ENCODE measurements around the gene BPI. TPM values are rescaled to one million over a fixed set of nuclear protein-coding genes. Genes with fewer than 3 reads are reported as not detected.

BPI gene
- total and polyA plus RNA-seq, 9 donors: 0.40 to 2.7 (median 0.86) TPM

DNA sequence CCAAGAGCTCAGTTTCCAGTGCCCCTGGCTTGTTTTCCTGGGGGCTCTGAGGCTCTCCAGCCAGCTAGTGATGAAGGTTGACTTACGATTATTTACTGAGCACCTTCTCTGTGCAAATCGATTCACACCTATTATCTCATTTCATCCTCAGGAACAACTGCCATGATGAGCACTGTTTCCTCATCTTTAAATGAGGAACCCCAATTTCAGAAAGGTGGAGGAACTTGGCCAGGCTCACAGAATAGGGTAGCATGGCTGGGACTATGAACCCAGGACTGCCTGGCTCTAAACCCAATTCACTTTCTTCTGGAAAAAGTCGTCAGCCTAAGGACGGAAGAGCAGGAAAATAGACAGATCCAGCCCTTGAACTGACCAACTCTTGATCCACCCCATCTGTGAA is 3.5 kb upstream of the BPI start:
- Histone ChIP-seq H3K27ac (ENCODE audit: low read length) (no peak overlapping the region), H3K27me3 (ENCODE audit: control insufficient read depth, insufficient read depth, low read length) (peaks cover 9% of the 10 kb centered on the region)

DNA sequence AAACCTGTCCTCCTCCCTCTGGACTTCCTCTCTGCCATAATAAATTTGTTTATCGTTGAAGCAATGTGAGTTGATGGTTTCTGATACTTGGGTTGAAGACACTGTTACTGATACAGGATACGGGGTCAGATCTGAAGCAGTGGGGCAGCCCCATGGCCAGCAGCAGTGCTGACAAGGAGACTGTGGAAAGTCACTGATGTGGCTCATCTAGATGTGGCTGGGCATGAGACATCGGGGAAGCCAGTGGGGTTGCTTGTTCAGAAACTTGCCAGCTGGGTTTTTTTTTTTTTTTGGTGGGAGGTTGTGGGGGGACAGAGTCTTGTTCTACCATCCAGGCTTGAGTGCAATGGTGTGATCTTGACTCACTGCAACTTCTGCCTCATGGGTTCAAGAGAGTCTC is 2.6 kb upstream of the BPI start:
- peaks cover 18% of the 10 kb centered on the region for H3K4me1 ChIP-seq (ENCODE audit: control insufficient read depth, insufficient read depth, low read length)
- no peak for DNase-seq
- no peak overlapping the region for H3K4me3 ChIP-seq (ENCODE audit: low read length)
- H3K9me3 ChIP-seq (replicated peaks; ENCODE audit: control insufficient read depth, low read depth, low read length): no peaks in the 10 kb centered on the region
- H3K36me3 ChIP-seq (ENCODE audit: control insufficient read depth, insufficient read depth, low read length): no peaks in the 10 kb centered on the region
- H3K27ac ChIP-seq (ENCODE audit: low read length): no peak overlapping the region
- peaks cover 9% of the 10 kb centered on the region for H3K27me3 ChIP-seq (ENCODE audit: control insufficient read depth, insufficient read depth, low read length)
- 94% methylated on average over 2 of the region's 3 CpGs for WGBS (ENCODE audit: insufficient coverage)

More for the DNA sequence above, 3.5 kb upstream of the BPI start:
- Histone ChIP-seq H3K4me1 (ENCODE audit: control insufficient read depth, insufficient read depth, low read length) (peaks cover 18% of the 10 kb centered on the region), H3K36me3 (ENCODE audit: control insufficient read depth, insufficient read depth, low read length) (no peaks in the 10 kb centered on the region), H3K4me3 (ENCODE audit: low read length) (no peak overlapping the region), H3K9me3 (replicated peaks; ENCODE audit: control insufficient read depth, low read depth, low read length) (no peaks in the 10 kb centered on the region)
- no CpG with 5 or more reads among the region's 4 CpGs for WGBS (ENCODE audit: insufficient coverage)
- DNase-seq: no peak

DNA sequence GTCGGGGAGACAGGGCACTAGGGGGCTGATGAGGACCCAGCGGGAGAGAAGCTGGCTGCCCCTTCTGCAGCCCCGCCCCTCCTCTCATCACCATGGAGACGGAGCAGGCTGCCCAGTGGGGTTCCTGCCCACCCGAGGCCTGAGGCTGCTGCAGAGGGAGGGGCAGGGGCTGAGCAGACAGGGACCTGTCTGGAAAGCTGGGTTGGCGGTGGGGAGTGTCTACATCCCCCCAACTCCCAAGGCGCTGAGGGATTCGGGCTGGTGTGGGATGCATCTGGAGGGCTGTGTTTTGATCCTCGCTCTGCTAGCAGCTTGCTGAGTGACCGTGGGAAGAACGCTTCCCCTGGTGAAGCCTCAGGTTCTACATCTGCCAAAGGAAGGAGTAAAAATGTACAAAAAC is 1.2 kb upstream of the BPI start:
- peaks cover 18% of the 10 kb centered on the region for H3K4me1 ChIP-seq (ENCODE audit: control insufficient read depth, insufficient read depth, low read length)
- no peak overlapping the region for H3K4me3 ChIP-seq (ENCODE audit: low read length)
- H3K36me3 ChIP-seq (ENCODE audit: control insufficient read depth, insufficient read depth, low read length): no peaks in the 10 kb centered on the region
- peaks cover 9% of the 10 kb centered on the region for H3K27me3 ChIP-seq (ENCODE audit: control insufficient read depth, insufficient read depth, low read length)
- DNase-seq: peak; percentile 71
- H3K27ac ChIP-seq (ENCODE audit: low read length): no peak overlapping the region
- WGBS (ENCODE audit: insufficient coverage): 0% methylated on average over 2 of the region's 11 CpGs
- H3K9me3 ChIP-seq (replicated peaks; ENCODE audit: control insufficient read depth, low read depth, low read length): no peaks in the 10 kb centered on the region

DNA sequence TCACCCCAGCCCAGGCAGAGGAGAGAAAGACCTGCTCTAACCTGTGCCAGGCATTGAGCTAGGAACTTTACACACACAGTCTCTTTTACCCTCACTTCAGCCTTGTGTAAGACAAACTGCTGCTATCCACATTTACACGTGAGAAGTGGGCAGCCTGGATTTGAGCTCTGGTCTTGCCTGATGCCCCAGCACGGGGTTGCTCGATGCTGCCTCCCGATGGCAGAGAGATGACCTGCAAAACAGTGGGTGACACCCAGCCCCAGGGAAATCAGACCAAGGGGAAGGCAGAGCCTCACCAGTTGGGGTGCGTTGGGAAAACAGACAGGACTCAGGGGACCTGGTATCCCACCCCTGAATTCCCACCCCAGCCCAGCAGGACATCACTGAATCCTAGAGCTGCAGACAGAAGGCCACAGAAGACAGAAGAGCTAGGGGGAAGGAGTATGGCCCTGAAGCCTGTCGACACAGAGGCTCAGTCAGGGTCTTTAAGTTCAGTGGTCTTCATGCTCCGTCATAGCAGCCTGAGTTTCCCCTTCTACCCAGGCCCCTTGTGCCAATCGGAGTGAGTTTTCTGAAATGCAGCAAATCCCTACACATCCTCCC is 990 bp downstream of the BPI start:
- Histone ChIP-seq H3K4me1 (ENCODE audit: control insufficient read depth, insufficient read depth, low read length) (peaks cover 7% of the 10 kb centered on the region), H3K4me3 (ENCODE audit: low read length) (no peak overlapping the region), H3K27me3 (ENCODE audit: control insufficient read depth, insufficient read depth, low read length) (peaks cover 9% of the 10 kb centered on the region), H3K36me3 (ENCODE audit: control insufficient read depth, insufficient read depth, low read length) (no peaks in the 10 kb centered on the region), H3K27ac (ENCODE audit: low read length) (no peak overlapping the region), H3K9me3 (replicated peaks; ENCODE audit: control insufficient read depth, low read depth, low read length) (peaks cover 2% of the 10 kb centered on the region)
- 46% methylated on average over 8 of the region's 8 CpGs for WGBS (ENCODE audit: insufficient coverage)
- no peak for DNase-seq

DNA sequence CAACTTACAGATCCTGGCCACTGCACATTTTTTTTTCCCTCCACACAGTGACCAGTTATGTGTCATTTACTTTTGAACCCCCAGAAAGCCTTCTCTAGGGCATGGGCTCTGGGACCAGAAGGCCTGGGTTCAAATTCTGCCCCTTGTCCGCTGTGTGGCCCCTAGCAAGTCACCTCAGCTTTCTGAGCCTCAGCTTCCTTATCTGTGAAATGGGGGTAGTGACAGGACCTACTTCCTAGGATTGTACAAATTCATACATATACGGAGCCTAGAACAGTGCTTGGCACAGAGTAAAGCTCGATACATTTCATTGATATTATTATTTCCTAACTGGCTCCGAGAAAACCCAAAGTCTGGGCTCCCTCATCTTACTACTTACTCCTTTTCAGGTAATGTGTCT is 1.6 kb downstream of the BPI start:
- H3K4me3 ChIP-seq (ENCODE audit: low read length): no peak overlapping the region
- no peaks in the 10 kb centered on the region for H3K36me3 ChIP-seq (ENCODE audit: control insufficient read depth, insufficient read depth, low read length)
- H3K27me3 ChIP-seq (ENCODE audit: control insufficient read depth, insufficient read depth, low read length): peaks cover 11% of the 10 kb centered on the region
- WGBS (ENCODE audit: insufficient coverage): 80% methylated on average over 1 of the region's 4 CpGs
- peaks cover 2% of the 10 kb centered on the region for H3K9me3 ChIP-seq (replicated peaks; ENCODE audit: control insufficient read depth, low read depth, low read length)
- no peak overlapping the region for H3K27ac ChIP-seq (ENCODE audit: low read length)
- no peak for DNase-seq
- peaks cover 7% of the 10 kb centered on the region for H3K4me1 ChIP-seq (ENCODE audit: control insufficient read depth, insufficient read depth, low read length)

DNA sequence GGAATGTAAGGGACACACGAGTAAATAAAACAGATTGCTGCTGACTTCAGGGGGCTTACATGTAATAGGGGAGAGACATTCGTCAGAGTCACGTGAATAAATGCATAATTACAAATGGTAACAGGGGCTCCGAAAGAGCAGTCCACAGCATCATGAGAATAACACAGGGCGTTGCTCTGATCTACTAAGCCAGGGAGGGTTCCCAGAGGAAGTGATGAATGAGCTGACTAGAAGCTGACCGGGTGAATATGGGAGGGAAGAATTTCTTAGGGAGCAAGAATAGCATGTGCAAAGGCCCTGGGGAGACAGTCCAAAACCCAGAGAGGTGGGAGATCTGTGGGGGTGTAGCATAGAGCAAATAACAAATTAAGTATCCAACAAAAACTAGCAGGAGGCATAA is 2.4 kb downstream of the BPI start:
- Histone ChIP-seq H3K4me3 (ENCODE audit: low read length) (no peak overlapping the region), H3K9me3 (replicated peaks; ENCODE audit: control insufficient read depth, low read depth, low read length) (peaks cover 2% of the 10 kb centered on the region), H3K27ac (ENCODE audit: low read length) (no peak overlapping the region), H3K27me3 (ENCODE audit: control insufficient read depth, insufficient read depth, low read length) (peaks cover 10% of the 10 kb centered on the region), H3K36me3 (ENCODE audit: control insufficient read depth, insufficient read depth, low read length) (no peaks in the 10 kb centered on the region), H3K4me1 (ENCODE audit: control insufficient read depth, insufficient read depth, low read length) (peaks cover 7% of the 10 kb centered on the region)
- no peak for DNase-seq
- 68% methylated on average over 5 of the region's 6 CpGs for WGBS (ENCODE audit: insufficient coverage)

DNA sequence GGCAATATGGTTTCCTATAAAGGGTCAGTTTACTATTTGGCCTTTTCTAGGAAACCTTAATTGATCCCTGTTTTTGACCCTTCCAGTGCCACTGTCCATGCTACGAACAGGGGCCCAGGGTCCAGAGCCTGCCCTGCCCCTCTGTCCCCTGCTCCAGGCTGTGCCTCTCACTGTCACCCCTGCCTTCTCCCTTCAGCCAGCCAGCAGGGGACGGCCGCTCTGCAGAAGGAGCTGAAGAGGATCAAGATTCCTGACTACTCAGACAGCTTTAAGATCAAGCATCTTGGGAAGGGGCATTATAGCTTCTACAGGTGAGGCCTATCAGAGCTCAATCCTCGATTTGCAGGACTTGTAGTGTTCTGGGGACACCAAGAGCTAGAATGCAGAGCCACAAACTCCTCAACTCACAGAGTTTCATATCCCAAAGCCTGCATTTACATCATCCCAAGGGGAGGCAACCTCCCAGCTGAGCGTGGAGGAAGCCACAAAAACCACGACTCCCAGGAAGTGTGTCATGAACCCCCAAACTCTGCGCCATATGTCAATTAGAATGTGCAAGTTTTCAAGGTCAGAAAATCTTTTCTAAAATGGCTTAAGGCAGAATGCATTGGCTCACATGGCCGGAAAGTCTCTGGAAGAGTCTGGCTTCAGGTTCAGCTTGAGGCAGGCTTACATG is 3.6 kb downstream of the BPI start:
- WGBS (ENCODE audit: insufficient coverage): 64% methylated on average over 4 of the region's 8 CpGs

DNA sequence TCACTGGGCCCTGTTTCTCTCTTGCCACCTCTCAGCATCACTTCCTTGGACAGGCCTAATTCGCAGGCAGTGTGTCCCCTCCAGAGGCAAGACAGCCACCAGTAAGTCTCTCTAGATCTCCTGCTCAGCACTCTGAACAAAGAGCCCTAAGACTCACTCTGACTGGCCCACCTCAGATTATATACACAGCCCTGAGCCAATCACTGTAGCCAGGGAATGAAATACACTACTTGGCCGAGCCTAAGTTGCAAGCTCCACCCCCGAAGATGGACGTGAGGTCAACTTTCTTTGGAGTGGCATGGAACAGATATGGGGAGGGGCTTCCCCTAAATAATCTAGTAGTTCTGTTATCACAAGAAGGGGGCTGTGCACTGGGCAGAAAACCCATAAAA is 4.1 kb downstream of the BPI start:
- Histone ChIP-seq H3K36me3 (ENCODE audit: control insufficient read depth, insufficient read depth, low read length) (no peaks in the 10 kb centered on the region), H3K4me1 (ENCODE audit: control insufficient read depth, insufficient read depth, low read length) (peaks cover 7% of the 10 kb centered on the region), H3K9me3 (replicated peaks; ENCODE audit: control insufficient read depth, low read depth, low read length) (peaks cover 2% of the 10 kb centered on the region), H3K4me3 (ENCODE audit: low read length) (no peak overlapping the region), H3K27me3 (ENCODE audit: control insufficient read depth, insufficient read depth, low read length) (peaks cover 9% of the 10 kb centered on the region), H3K27ac (ENCODE audit: low read length) (no peak overlapping the region)
- DNase-seq: no peak
- 83% methylated on average over 1 of the region's 4 CpGs for WGBS (ENCODE audit: insufficient coverage)

More for the DNA sequence above, 3.6 kb downstream of the BPI start:
- H3K27me3 ChIP-seq (ENCODE audit: control insufficient read depth, insufficient read depth, low read length): peaks cover 12% of the 10 kb centered on the region
- no peak overlapping the region for H3K27ac ChIP-seq (ENCODE audit: low read length)
- peaks cover 2% of the 10 kb centered on the region for H3K9me3 ChIP-seq (replicated peaks; ENCODE audit: control insufficient read depth, low read depth, low read length)
- H3K4me3 ChIP-seq (ENCODE audit: low read length): no peak overlapping the region
- H3K4me1 ChIP-seq (ENCODE audit: control insufficient read depth, insufficient read depth, low read length): peaks cover 7% of the 10 kb centered on the region
- H3K36me3 ChIP-seq (ENCODE audit: control insufficient read depth, insufficient read depth, low read length): no peaks in the 10 kb centered on the region
- DNase-seq: no peak

DNA sequence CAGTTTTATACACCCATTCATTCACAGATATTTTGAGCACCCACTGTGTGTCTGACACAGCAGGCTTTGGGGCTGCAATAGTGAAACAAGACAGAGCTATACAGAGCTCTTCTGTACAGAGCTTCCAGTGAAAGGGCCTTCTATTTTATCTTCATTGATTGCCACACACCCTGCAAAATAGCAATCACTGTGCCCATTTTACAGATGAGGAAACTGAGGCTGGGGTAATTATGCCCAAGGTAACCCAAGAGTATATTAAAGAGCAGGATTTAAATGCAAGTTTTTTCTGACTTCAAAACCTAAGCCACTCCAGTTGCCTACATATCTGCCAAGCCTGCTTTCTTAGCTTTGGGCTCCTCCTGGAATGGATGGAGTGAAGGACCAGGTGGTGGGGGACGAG is 4.5 kb downstream of the BPI start:
- Histone ChIP-seq H3K4me3 (ENCODE audit: low read length) (no peak overlapping the region), H3K4me1 (ENCODE audit: control insufficient read depth, insufficient read depth, low read length) (peaks cover 7% of the 10 kb centered on the region), H3K36me3 (ENCODE audit: control insufficient read depth, insufficient read depth, low read length) (no peaks in the 10 kb centered on the region), H3K27me3 (ENCODE audit: control insufficient read depth, insufficient read depth, low read length) (peaks cover 9% of the 10 kb centered on the region), H3K27ac (ENCODE audit: low read length) (no peak overlapping the region), H3K9me3 (replicated peaks; ENCODE audit: control insufficient read depth, low read depth, low read length) (peaks cover 2% of the 10 kb centered on the region)
- no peak for DNase-seq
- WGBS (ENCODE audit: insufficient coverage): no CpG with 5 or more reads among the region's 1 CpG

DNA sequence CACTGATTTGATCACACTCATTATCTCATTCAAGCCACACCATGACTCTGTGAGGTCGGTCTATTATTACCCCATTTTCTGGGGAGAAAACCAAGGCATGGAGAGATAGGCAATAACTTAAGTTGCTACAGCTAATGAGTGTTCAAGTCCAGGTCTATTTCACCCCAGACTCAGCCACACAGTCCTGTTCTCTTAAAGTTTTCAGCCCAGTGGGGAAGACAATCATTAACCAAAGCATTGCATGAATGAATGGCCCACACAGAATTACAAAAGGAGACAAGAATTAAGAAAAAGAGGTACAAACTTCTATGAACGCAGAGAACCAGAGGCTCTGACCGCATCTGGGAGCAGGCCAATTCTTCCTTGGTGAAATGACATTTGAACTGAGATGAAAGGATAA is 7.1 kb downstream of the BPI start:
- Histone ChIP-seq H3K4me3 (ENCODE audit: low read length) (no peak overlapping the region), H3K36me3 (ENCODE audit: control insufficient read depth, insufficient read depth, low read length) (no peaks in the 10 kb centered on the region), H3K4me1 (ENCODE audit: control insufficient read depth, insufficient read depth, low read length) (no peaks in the 10 kb centered on the region), H3K27ac (ENCODE audit: low read length) (no peak overlapping the region), H3K9me3 (replicated peaks; ENCODE audit: control insufficient read depth, low read depth, low read length) (peaks cover 2% of the 10 kb centered on the region), H3K27me3 (ENCODE audit: control insufficient read depth, insufficient read depth, low read length) (peaks cover 6% of the 10 kb centered on the region)
- 81% methylated on average over 2 of the region's 3 CpGs for WGBS (ENCODE audit: insufficient coverage)
- no peak for DNase-seq

All from muscle of leg (tissue), 11 donors.